Tibial artery (tissue), 4 donors: ENCODE results near the gene ELOVL6.
A peak's percentile ranks its signal among the peaks of the same experiment; 100 is the strongest.

Experiments used
- DNase-seq, 2 donors: peaks; one replicate each; pipeline ENCODE4 v3.0.0-alpha.2; 2019
- H3K27ac ChIP-seq, 2 donors: fragments of 200-600 bp; sonication (generic) in 1 of 2; 1 replicate in 1 of 2; 2 replicates in 1 of 2; pipeline ENCODE4 v1.5.1; 2018 to 2019; ENCODE audit warnings: mild to moderate bottlenecking in 1 of 2
- H3K27me3 ChIP-seq, 2 donors: fragments of 200-600 bp; sonication (generic) in 1 of 2; one replicate each; pipeline versions ENCODE4 v1.5.1 to v1.6.0; 2016 to 2019
- H3K36me3 ChIP-seq, 3 donors: fragments of 200-600 bp; sonication (generic) in 2 of 3; one replicate each; pipeline ENCODE4 v1.5.1; 2016 to 2019; ENCODE audit warnings: mild to moderate bottlenecking in 2 of 3
- H3K4me1 ChIP-seq, 4 donors: fragments of 200-600 bp; sonication (generic) in 2 of 4; 1 replicate in 3 of 4; 2 replicates in 1 of 4; pipeline ENCODE4 v1.5.1; 2016 to 2019
- H3K4me3 ChIP-seq, 2 donors: fragments of 200-600 bp; sonication (generic) in 1 of 2; 1 replicate in 1 of 2; 2 replicates in 1 of 2; pipeline ENCODE4 v1.5.1; 2018 to 2019; ENCODE audit warnings: mild to moderate bottlenecking in 2 of 2
- H3K9me3 ChIP-seq, 3 donors: fragments of 200-600 bp; sonication (generic) in 1 of 3; one replicate each; pipeline ENCODE4 v1.5.1; 2016 to 2019
- intact Hi-C: fragments of 100-400 bp; cut with DNase I; formaldehyde crosslinking; loops from one replicate; pipeline ENCODE4 v1.15.0; 2023; ENCODE audit warnings: low total_unique reads
- TF ChIP-seq, protein P1 (sequence below), 2 experiments: fragments of 200-600 bp in 1 of 2; fragments of 450-650 bp in 1 of 2; IDR thresholded peaks; one replicate each; pipeline ENCODE4 v1.5.1; 2017 to 2019; ENCODE audit warnings: antibody characterized with exemption in 2 of 2, mild to moderate bottlenecking in 1 of 2, moderate library complexity in 1 of 2

Gene ELOVL6

GRCh38 chr4:110211770-110212061 lies 13.3 kb upstream of the ELOVL6 start:
- no peaks in the 10 kb centered on the region for H3K9me3 ChIP-seq
- intact Hi-C loops, result loop anchor here (5.0 kb wide), 1 partner anchor 159 kb away; no protein-coding TSS in a partner anchor

DNA sequence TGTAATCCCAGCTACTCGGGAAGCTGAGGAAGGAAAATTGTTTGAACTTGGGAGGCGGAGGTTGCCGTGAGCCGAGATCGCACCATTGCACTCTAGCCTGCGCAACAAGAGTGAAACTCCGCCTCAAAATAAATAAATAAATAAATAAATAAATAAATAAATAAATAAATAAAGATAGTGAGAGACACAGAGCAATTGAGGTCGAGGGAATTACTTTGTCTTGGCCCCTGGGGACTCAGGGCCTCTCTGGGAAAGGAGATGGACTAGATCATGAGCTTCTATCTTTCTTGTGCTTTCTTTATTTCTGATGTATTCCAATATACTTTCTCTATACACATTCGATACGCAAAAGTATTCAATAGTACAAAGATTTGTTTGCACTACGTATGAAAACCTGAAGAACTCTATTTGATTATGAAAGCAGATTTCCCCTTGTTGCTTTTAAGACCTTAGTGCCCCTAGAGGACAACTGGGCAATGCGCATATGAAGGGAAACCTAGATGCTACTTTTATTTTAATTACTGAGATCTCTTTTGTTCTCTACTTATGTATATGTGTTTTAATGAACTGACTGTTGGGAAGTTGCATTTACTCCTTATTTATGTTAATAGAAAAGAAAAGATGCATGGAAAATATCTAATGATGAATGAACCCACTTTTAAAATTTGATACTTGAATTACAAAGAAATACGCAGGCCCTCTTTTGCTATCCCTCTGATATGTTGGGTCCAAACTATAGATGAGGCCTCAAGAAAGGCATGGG lies 12.8 kb upstream of the ELOVL6 start:
- no peaks in the 10 kb centered on the region for H3K9me3 ChIP-seq
- H3K4me3 ChIP-seq, result no peak overlapping the region
- TF ChIP-seq, protein P1, sequence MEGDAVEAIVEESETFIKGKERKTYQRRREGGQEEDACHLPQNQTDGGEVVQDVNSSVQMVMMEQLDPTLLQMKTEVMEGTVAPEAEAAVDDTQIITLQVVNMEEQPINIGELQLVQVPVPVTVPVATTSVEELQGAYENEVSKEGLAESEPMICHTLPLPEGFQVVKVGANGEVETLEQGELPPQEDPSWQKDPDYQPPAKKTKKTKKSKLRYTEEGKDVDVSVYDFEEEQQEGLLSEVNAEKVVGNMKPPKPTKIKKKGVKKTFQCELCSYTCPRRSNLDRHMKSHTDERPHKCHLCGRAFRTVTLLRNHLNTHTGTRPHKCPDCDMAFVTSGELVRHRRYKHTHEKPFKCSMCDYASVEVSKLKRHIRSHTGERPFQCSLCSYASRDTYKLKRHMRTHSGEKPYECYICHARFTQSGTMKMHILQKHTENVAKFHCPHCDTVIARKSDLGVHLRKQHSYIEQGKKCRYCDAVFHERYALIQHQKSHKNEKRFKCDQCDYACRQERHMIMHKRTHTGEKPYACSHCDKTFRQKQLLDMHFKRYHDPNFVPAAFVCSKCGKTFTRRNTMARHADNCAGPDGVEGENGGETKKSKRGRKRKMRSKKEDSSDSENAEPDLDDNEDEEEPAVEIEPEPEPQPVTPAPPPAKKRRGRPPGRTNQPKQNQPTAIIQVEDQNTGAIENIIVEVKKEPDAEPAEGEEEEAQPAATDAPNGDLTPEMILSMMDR (IDR thresholded peaks at IDR 0.05), result peak; percentile 62 to 78
- H3K4me1 ChIP-seq, result no peaks in the 10 kb centered on the region
- no peaks in the 10 kb centered on the region for H3K27me3 ChIP-seq
- intact Hi-C loops, result loop anchor here (5.0 kb wide), 1 partner anchor 159 kb away; no protein-coding TSS in a partner anchor
- no peak for DNase-seq
- no peak overlapping the region for H3K27ac ChIP-seq
- H3K36me3 ChIP-seq, result no peaks in the 10 kb centered on the region

More at GRCh38 chr4:110211770-110212061, 13.3 kb upstream of the ELOVL6 start:
- Histone ChIP-seq H3K27me3 (no peaks in the 10 kb centered on the region), H3K27ac (no peak overlapping the region), H3K36me3 (no peaks in the 10 kb centered on the region), H3K4me1 (no peaks in the 10 kb centered on the region), H3K4me3 (no peak overlapping the region)
- DNase-seq, result no peak
- TF ChIP-seq, protein P1 (IDR thresholded peaks at IDR 0.05), result no peak

- DNase-seq, result no peak
- intact Hi-C loops, result no loop called here
- Histone ChIP-seq H3K36me3 (no peaks in the 10 kb centered on the region), H3K9me3 (no peaks in the 10 kb centered on the region), H3K4me3 (no peak overlapping the region), H3K4me1 (no peaks in the 10 kb centered on the region), H3K27me3 (no peaks in the 10 kb centered on the region), H3K27ac (no peak overlapping the region)
- TF ChIP-seq, protein P1 (IDR thresholded peaks at IDR 0.05), result no peak
Measured at GRCh38 chr4:110208419-110208818, 10.0 kb upstream of the ELOVL6 start.

DNA sequence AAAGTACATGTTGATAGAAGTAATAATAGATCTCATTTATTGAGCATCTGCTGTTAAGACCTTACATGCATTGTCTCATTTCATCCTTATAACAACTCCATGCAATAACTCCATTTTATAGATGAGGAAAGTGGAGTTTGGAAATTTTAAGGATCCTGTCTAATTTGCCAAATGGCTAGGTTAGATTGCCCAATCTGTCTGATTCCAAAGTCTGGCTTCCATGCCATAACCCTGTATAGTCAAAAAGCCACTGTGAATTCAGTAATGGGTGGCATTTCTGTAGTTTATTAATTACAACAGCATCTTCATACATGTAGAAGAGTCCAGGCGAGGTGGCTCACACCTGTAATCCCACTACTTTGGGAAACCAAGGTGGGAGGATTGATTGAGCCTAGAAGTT lies 8.8 kb upstream of the ELOVL6 start:
- H3K27me3 ChIP-seq, result no peaks in the 10 kb centered on the region
- no peaks in the 10 kb centered on the region for H3K9me3 ChIP-seq
- intact Hi-C loops, result no loop called here
- no peak overlapping the region for H3K27ac ChIP-seq
- H3K36me3 ChIP-seq, result no peaks in the 10 kb centered on the region
- DNase-seq, result no peak
- no peaks in the 10 kb centered on the region for H3K4me1 ChIP-seq
- H3K4me3 ChIP-seq, result no peak overlapping the region
- TF ChIP-seq, protein P1 (IDR thresholded peaks at IDR 0.05), result no peak

- no peaks in the 10 kb centered on the region for H3K9me3 ChIP-seq
- H3K27me3 ChIP-seq, result no peaks in the 10 kb centered on the region
- TF ChIP-seq, protein P1 (IDR thresholded peaks at IDR 0.05), result no peak
- no peak for DNase-seq
- no peak overlapping the region for H3K27ac ChIP-seq
- no peaks in the 10 kb centered on the region for H3K36me3 ChIP-seq
- intact Hi-C loops, result no loop called here
- no peak overlapping the region for H3K4me3 ChIP-seq
- peaks cover 0 to 7% (median 3%) of the 10 kb centered on the region in 4 donors for H3K4me1 ChIP-seq
Measured at GRCh38 chr4:110202024-110202423, 3.6 kb upstream of the ELOVL6 start.
